Activated CD8-positive, alpha-beta memory T cell treated with anti-CD3 and anti-CD28 coated beads, Interleukin-2, amount 50 U/mL, for 1 hour (primary cell): ENCODE data around the gene NTHL1.

ENCODE experiments used
- DNase-seq: peaks from one replicate; pipeline ENCODE4 v3.0.0-alpha.2; 2020; ENCODE audit errors: extremely low read depth

NTHL1 gene

GRCh38 chr16:2063861-2064260, 16.2 kb upstream of the NTHL1 start:
- DNase-seq, result no peak

- DNase-seq, result no peak
These were observed 15.2 kb upstream of the NTHL1 start for GRCh38 chr16:2062801-2063200.

- DNase-seq, result no peak
These were observed 13.9 kb upstream of the NTHL1 start for GRCh38 chr16:2061526-2061925.

GRCh38 chr16:2061023-2061422, 13.4 kb upstream of the NTHL1 start:
- DNase-seq, result no peak

- DNase-seq, result no peak
These were observed 12.7 kb upstream of the NTHL1 start for GRCh38 chr16:2060346-2060745.

GRCh38 chr16:2058872-2059271, 11.2 kb upstream of the NTHL1 start:
- DNase-seq, result no peak

- no peak for DNase-seq
These were observed 10.8 kb upstream of the NTHL1 start for GRCh38 chr16:2058420-2058819.

GRCh38 chr16:2057438-2057837, 9.8 kb upstream of the NTHL1 start:
- DNase-seq, result no peak

- DNase-seq, result no peak
These were observed 9.2 kb upstream of the NTHL1 start for GRCh38 chr16:2056681-2057407.

GRCh38 chr16:2056077-2056476, 8.4 kb upstream of the NTHL1 start:
- no peak for DNase-seq

GRCh38 chr16:2054543-2055245, 7.1 kb upstream of the NTHL1 start:
- no peak for DNase-seq

GRCh38 chr16:2053897-2054296, 6.3 kb upstream of the NTHL1 start:
- no peak for DNase-seq

GRCh38 chr16:2053211-2053610, 5.6 kb upstream of the NTHL1 start:
- no peak for DNase-seq

GRCh38 chr16:2048116-2048543, 496 bp upstream of the NTHL1 start:
- no peak for DNase-seq

- DNase-seq, result no peak
These were observed 723 bp downstream of the NTHL1 start for GRCh38 chr16:2046893-2047329.

GRCh38 chr16:2045965-2046892, 1.4 kb downstream of the NTHL1 start:
- no peak for DNase-seq

- no peak for DNase-seq
These were observed 3.1 kb downstream of the NTHL1 start for GRCh38 chr16:2044541-2044940.

GRCh38 chr16:2043667-2044451, 3.8 kb downstream of the NTHL1 start:
- no peak for DNase-seq

GRCh38 chr16:2042986-2043666, 4.5 kb downstream of the NTHL1 start:
- DNase-seq, result no peak

GRCh38 chr16:2042171-2042985, 5.3 kb downstream of the NTHL1 start:
- no peak for DNase-seq
